HTR-8/SVneo (cell line): ENCODE data around the gene SLC19A1.
"Not testable (repeated sequence)": the region's sequence is repeated elsewhere in the genome, so short reads cannot be mapped to it uniquely, and the experiment has no call there.

ENCODE experiments used
- DNase-seq: peaks from one replicate; pipeline ENCODE4 v3.0.0; 2011; ENCODE audit warnings: low spot score, mixed read lengths; ENCODE audit not compliant: insufficient read length
- FAIRE-seq: peaks from 2 replicates; lab custom pipeline; 2011; peaks lifted over from hg19 to GRCh38; lab: Jason Lieb, UNC

The SLC19A1 gene

GRCh38 chr21:45577801-45578175 lies 35.5 kb upstream of the SLC19A1 start:
- FAIRE-seq, result no peak

GRCh38 chr21:45576838-45577737 lies 34.8 kb upstream of the SLC19A1 start:
- FAIRE-seq, result no peak
- no peak for DNase-seq

More at GRCh38 chr21:45577801-45578175, 35.5 kb upstream of the SLC19A1 start:
- DNase-seq, result no peak

- FAIRE-seq, result no peak
Observed at GRCh38 chr21:45575993-45576837, 34.0 kb upstream of the SLC19A1 start.

GRCh38 chr21:45575304-45575992 lies 33.2 kb upstream of the SLC19A1 start:
- no peak for DNase-seq
- no peak for FAIRE-seq

More at GRCh38 chr21:45575993-45576837, 34.0 kb upstream of the SLC19A1 start:
- no peak for DNase-seq

GRCh38 chr21:45574691-45575090 lies 32.5 kb upstream of the SLC19A1 start:
- FAIRE-seq, result no peak
- no peak for DNase-seq

- DNase-seq (no peak), FAIRE-seq (no peak)
Observed at GRCh38 chr21:45574081-45574501, 31.9 kb upstream of the SLC19A1 start.

GRCh38 chr21:45573452-45574035 lies 31.3 kb upstream of the SLC19A1 start:
- DNase-seq (no peak), FAIRE-seq (no peak)

GRCh38 chr21:45572783-45573451 lies 30.7 kb upstream of the SLC19A1 start:
- FAIRE-seq (no peak), DNase-seq (no peak)

GRCh38 chr21:45572231-45572630 lies 30.0 kb upstream of the SLC19A1 start:
- DNase-seq (no peak), FAIRE-seq (no peak)

- FAIRE-seq (no peak), DNase-seq (no peak)
Observed at GRCh38 chr21:45571641-45572040, 29.4 kb upstream of the SLC19A1 start.

GRCh38 chr21:45570826-45571601 lies 28.8 kb upstream of the SLC19A1 start:
- FAIRE-seq (no peak), DNase-seq (no peak)

GRCh38 chr21:45570071-45570470 lies 27.8 kb upstream of the SLC19A1 start:
- DNase-seq (no peak), FAIRE-seq (no peak)

- no peak for FAIRE-seq
Observed at GRCh38 chr21:45568383-45568782, 26.1 kb upstream of the SLC19A1 start.

GRCh38 chr21:45564137-45564536 lies 21.9 kb upstream of the SLC19A1 start:
- not testable (repeated sequence) for FAIRE-seq, DNase-seq

More at GRCh38 chr21:45568383-45568782, 26.1 kb upstream of the SLC19A1 start:
- DNase-seq, result no peak

- FAIRE-seq, result peak; percentile 55
- no peak for DNase-seq
Observed at GRCh38 chr21:45562965-45563364, 20.7 kb upstream of the SLC19A1 start.

- no peak for FAIRE-seq
Observed at GRCh38 chr21:45562402-45562801, 20.2 kb upstream of the SLC19A1 start.

GRCh38 chr21:45561241-45561640 lies 19.0 kb upstream of the SLC19A1 start:
- not testable (repeated sequence) for FAIRE-seq, DNase-seq

More at GRCh38 chr21:45562402-45562801, 20.2 kb upstream of the SLC19A1 start:
- no peak for DNase-seq
